Measurements from ENCODE around the gene STXBP5.

The STXBP5 gene

GRCh38 chr6:147421903-147422302 is 217.7 kb downstream of the STXBP5 start:
- no peak for DNase-seq (ENCODE audit: low read depth in 2 of 2)
- no peak for TF ChIP-seq CTCF (IDR thresholded peaks at IDR 0.05; ENCODE audit: low read depth, low read length)
- H3K4me3 ChIP-seq (replicated peaks in 1 of 2; ENCODE audit: low read depth in 2 of 2, low read length in 2 of 2): no peak overlapping the region

DNA sequence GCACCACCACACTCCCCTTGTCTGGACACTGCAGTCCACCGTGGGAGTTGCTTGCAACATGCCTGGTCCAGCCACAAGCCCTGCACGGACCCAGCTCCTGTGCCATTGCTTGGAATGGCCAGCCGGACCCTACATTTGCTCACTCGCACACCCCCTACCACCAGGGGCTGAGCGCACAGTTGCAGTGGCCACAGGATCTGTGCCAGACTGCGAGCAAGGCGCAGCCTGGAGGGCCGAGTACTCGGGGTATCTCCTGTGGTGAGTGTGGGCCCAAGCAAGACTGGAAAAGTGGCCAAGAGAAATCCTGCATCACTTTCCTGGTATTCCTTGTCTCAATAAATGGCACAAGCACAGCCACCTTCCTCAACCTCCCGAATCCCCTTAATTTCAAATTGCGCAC is 218.9 kb downstream of the STXBP5 start:
- no peak for TF ChIP-seq CTCF (IDR thresholded peaks at IDR 0.05; ENCODE audit: low read depth, low read length)
- DNase-seq (ENCODE audit: low read depth in 2 of 2): no peak
- H3K4me3 ChIP-seq (replicated peaks in 1 of 2; ENCODE audit: low read depth in 2 of 2, low read length in 2 of 2): no peak overlapping the region

- TF ChIP-seq CTCF (IDR thresholded peaks at IDR 0.05; ENCODE audit: low read depth, low read length): no peak
- DNase-seq (ENCODE audit: low read depth in 2 of 2): no peak
- H3K4me3 ChIP-seq (replicated peaks in 1 of 2; ENCODE audit: low read depth in 2 of 2, low read length in 2 of 2): no peak overlapping the region
These were observed 225.6 kb downstream of the STXBP5 start for GRCh38 chr6:147429794-147430193.

DNA sequence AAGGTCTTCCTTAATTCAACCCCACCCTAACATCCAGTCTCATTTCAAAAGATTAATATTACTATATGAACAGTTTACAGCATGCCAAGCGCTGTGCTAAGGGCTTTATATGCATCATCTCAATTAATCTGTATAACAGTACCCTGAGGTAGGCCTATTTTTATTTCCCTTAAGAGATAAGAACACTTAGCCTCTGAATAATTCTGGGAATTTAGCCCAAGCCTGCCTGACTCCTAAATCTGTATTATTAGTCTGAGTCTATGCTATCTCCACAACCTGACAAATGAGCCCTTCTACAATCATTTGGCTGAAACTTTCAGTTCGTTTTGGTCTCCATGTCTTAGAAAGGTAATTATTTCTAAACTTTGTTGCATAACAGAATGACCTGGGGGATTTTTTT is 226.6 kb downstream of the STXBP5 start:
- no peak for TF ChIP-seq CTCF (IDR thresholded peaks at IDR 0.05; ENCODE audit: low read depth, low read length)
- H3K4me3 ChIP-seq (replicated peaks in 1 of 2; ENCODE audit: low read depth in 2 of 2, low read length in 2 of 2): no peak overlapping the region
- no peak for DNase-seq (ENCODE audit: low read depth in 2 of 2)

- H3K4me3 ChIP-seq (replicated peaks in 1 of 2; ENCODE audit: low read depth in 2 of 2, low read length in 2 of 2): no peak overlapping the region
- no peak for DNase-seq (ENCODE audit: low read depth in 2 of 2)
These were observed 229.9 kb downstream of the STXBP5 start for GRCh38 chr6:147434076-147434475.

DNA sequence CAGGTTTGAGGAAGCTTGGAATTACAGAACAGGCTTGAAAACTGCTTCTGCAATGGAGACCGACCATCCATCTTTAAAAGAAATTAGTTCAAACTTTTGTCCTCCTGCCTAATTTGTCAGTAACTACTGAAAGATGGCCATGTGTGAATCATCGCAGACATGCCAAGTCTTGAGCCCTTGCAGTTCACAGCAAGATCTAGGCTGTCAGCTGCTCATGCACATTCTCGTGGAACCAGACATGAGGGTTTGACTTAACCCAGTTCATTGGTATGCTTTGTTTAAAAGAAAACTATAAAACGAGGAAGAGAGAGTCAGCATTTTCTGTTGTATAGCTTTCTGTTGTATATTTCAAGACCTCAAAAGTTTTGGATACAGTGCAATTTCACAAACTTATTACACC is 230.3 kb downstream of the STXBP5 start:
- no peak overlapping the region for H3K4me3 ChIP-seq (replicated peaks in 1 of 2; ENCODE audit: low read depth in 2 of 2, low read length in 2 of 2)
- no peak for TF ChIP-seq CTCF (IDR thresholded peaks at IDR 0.05; ENCODE audit: low read depth, low read length)
- no peak for DNase-seq (ENCODE audit: low read depth in 2 of 2)

More at GRCh38 chr6:147434076-147434475, 229.9 kb downstream of the STXBP5 start:
- TF ChIP-seq CTCF (IDR thresholded peaks at IDR 0.05; ENCODE audit: low read depth, low read length): no peak

- no peak for TF ChIP-seq CTCF (IDR thresholded peaks at IDR 0.05; ENCODE audit: low read depth, low read length)
- DNase-seq (ENCODE audit: low read depth in 2 of 2): no peak
- no peak overlapping the region for H3K4me3 ChIP-seq (replicated peaks in 1 of 2; ENCODE audit: low read depth in 2 of 2, low read length in 2 of 2)
These were observed 233.4 kb downstream of the STXBP5 start for GRCh38 chr6:147437615-147438014.
